ENCODE measurements around the gene KTN1.

Gene KTN1

DNA sequence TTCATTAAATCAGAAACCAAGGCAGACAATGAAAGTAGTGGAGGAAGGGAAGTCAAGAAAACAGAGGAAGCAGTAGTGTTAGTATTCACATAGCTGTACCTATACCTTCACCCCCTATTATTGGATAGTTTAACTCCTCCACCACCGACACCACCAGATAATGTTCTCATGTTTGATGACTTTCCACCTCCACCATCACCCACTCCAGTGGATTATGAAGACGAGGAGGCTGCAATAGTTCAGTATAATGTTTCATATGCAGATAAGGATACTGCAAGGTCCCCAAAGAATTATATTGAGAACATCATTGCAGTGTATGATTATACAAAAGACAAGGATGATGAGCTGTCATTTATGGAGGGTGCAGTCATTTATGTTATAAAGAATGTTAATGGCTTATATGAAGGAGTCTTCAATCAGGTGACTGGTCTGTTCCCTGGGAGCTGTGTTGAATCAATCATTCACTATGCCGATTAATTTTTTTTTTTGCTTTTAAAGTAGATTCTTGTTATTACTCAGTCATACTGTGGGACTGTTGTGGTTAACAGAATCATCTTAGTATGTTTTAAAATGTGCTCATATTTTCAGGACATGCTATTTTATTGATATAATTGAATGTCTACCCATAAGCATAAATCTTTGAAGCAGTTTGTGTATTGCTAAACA lies 32.2 kb upstream of the KTN1 start:
- no peak overlapping the region for H3K27ac ChIP-seq
- TF ChIP-seq, protein P1, sequence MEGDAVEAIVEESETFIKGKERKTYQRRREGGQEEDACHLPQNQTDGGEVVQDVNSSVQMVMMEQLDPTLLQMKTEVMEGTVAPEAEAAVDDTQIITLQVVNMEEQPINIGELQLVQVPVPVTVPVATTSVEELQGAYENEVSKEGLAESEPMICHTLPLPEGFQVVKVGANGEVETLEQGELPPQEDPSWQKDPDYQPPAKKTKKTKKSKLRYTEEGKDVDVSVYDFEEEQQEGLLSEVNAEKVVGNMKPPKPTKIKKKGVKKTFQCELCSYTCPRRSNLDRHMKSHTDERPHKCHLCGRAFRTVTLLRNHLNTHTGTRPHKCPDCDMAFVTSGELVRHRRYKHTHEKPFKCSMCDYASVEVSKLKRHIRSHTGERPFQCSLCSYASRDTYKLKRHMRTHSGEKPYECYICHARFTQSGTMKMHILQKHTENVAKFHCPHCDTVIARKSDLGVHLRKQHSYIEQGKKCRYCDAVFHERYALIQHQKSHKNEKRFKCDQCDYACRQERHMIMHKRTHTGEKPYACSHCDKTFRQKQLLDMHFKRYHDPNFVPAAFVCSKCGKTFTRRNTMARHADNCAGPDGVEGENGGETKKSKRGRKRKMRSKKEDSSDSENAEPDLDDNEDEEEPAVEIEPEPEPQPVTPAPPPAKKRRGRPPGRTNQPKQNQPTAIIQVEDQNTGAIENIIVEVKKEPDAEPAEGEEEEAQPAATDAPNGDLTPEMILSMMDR (IDR thresholded peaks at IDR 0.05): no peak
- no peak for TF ChIP-seq ZFX (IDR thresholded peaks at IDR 0.05; ENCODE audit: borderline replicate concordance)

DNA sequence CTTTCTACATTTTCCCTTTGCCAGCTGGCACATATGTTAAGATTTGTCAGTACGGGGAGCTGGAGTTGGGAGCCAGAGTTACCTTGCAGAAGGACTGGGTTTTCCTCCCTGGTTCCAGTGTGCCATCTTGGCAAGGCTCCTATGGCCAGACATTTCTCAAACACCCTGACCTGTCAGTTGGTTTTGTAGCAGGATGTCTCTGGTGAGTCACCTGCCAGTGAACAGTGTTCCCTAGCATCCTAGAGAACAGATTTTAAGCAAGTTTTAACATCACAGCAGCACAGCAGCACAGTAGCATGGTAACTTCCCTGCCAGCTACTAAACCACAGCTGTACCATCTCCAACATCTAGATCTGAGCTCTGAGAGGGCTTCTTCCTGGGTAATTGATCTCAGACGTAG lies 26.2 kb upstream of the KTN1 start:
- TF ChIP-seq ZFX (IDR thresholded peaks at IDR 0.05; ENCODE audit: borderline replicate concordance): no peak
- TF ChIP-seq, protein P1 (IDR thresholded peaks at IDR 0.05): no peak
- H3K27ac ChIP-seq: no peak overlapping the region

DNA sequence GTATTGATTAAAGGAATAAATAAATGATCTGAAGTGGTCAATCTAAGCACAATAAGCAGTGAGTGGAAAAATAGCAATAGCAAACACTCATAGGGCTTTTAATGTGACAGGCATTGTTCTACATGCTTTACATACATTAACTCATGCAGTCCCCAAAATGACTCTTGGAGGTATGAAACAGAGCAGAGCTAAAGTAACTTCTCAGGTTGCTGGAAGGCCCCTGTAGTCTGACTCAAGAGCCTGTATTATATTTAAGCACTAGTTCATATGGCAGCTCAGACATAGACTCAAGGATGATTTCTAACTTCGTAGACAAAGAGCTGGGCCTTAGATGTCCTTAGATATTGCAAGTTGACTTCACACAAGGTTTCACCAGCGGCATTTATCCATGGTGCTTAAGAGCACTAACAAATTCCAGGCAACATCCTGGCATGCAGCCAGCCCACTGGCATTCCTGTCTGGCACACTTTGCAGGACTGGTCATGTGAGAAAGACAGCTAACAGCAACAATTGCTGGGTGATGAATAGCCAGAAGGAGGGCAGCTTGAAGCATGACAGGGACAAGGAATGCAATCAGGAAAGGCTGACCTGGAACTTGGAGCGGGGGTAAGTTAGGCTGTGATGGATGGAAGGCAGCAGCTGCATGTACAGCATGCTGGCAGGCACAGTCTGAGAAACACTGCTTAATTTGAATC lies 22.9 kb upstream of the KTN1 start:
- H3K27ac ChIP-seq: no peak overlapping the region
- TF ChIP-seq, protein P1 (IDR thresholded peaks at IDR 0.05): no peak
- TF ChIP-seq ZFX (IDR thresholded peaks at IDR 0.05; ENCODE audit: borderline replicate concordance): no peak

DNA sequence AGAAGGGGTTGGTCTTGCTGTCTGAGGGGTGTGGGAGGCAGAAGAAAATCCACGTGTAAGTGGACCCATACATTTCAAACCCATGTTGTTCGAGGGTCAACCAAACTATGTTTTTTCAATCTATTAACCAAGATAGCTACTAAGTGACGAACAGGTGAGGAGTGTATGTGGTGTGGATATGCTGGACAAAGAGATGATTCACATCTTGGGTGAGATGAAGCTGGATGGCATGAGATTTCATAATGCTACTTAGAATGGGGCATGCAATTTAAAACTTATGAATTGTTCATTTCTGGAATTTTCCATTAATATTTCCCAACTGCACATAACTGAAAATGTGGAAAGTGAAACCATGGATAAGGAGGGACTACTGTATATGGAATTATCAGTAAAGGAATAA lies 17.9 kb upstream of the KTN1 start:
- H3K27ac ChIP-seq: no peak overlapping the region
- TF ChIP-seq, protein P1 (IDR thresholded peaks at IDR 0.05): no peak
- no peak for TF ChIP-seq ZFX (IDR thresholded peaks at IDR 0.05; ENCODE audit: borderline replicate concordance)

DNA sequence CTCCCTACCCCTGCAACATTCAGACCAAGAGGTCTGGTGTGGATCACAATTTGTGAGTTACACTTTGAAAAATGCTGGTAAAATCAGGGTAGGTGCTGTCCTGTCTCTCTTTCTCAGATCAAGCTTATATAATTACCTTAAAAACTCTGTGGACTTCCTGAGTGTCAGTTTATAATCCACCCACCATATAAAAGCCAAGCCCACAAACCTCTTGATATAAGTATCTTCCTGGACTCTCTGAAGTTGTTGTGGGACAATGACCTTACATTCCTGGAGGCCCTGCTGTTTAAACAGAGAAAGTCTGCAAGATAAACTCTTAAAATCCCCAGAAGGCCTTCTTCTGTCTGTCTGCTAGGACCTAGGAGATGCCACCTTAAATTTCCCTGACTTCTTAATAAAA lies 11.4 kb upstream of the KTN1 start:
- H3K27ac ChIP-seq: no peak overlapping the region
- TF ChIP-seq ZFX (IDR thresholded peaks at IDR 0.05; ENCODE audit: borderline replicate concordance): no peak

DNA sequence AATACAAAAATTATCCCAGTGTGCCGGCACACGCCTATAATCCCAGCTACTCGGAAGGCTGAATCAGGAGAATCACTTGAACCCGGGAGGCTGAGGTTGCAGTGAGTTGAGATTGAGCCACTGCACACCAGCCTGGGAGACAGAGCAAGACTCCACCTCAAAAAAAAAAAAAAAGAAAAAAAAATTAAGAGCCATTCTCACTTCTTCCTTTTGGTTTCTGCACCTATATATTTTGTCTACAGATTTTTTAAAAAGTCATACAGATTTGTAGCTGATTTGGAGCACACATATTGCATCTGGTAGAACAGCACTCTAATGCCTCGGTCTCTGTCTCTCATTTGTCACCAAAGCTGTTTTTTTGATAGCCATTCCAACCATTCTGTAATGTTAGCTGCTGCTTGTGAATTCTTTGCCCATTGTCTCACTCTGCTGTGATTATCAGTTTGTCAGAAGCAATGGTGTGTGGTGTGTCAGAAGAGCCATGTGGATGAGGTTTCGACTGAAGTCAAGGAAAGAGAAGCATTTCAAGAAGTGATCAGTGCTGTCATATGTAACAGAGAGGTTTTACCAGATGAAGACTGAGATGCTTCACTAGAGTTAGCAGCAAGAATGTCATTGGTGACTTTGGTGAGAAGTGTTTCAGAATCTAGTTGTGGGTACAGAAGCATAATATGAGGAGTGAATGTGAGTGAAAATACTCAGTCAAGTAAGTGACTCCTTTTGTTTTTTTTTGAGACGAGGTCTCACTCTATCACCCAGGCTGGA lies 8.7 kb upstream of the KTN1 start:
- no peak for TF ChIP-seq ZFX (IDR thresholded peaks at IDR 0.05; ENCODE audit: borderline replicate concordance)
- TF ChIP-seq, protein P1 (IDR thresholded peaks at IDR 0.05): no peak
- H3K27ac ChIP-seq: no peak overlapping the region

DNA sequence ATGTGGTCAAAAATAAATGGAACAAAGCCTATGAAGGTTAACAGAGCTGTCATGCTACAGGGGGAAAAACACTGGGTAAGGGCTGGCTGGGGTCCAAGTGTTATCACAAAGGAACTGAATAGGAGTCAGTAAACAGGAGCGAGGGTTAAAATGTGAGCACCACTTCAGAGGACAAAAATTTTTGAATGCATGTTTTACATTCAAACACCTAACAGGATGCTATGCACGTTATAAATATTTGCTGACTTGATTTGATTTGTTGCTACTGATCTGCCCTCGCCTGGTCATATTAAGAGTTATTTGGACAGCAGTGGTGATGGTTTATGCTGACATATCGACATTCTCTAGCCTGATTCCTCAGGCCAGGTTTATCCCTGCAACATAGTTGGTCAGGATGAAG lies 7.4 kb upstream of the KTN1 start:
- TF ChIP-seq, protein P1 (IDR thresholded peaks at IDR 0.05): no peak
- no peak for TF ChIP-seq ZFX (IDR thresholded peaks at IDR 0.05; ENCODE audit: borderline replicate concordance)
- H3K27ac ChIP-seq: no peak overlapping the region

Data from 22Rv1 (cell line).